ENCODE data around the gene GNAI1. TPM values are rescaled to one million over a fixed set of nuclear protein-coding genes. Genes with fewer than 3 reads are reported as not detected.

The GNAI1 gene
- total RNA-seq, 2 donors from 2014 or later, result 9.2 to 11.5 TPM

GRCh38 chr7:80189638-80190037 is 55.0 kb downstream of the GNAI1 start:
- TF ChIP-seq CTCF (IDR thresholded peaks at IDR 0.05), result no peak
- Histone ChIP-seq H3K36me3 (no peaks in the 10 kb centered on the region), H3K4me1 (no peaks in the 10 kb centered on the region), H3K27me3 (no peaks in the 10 kb centered on the region), H3K4me3 (no peak overlapping the region), H3K27ac (no peak overlapping the region), H3K9me3 (no peaks in the 10 kb centered on the region)
- no peak for DNase-seq (ENCODE audit: low spot score)

GRCh38 chr7:80197627-80198026 is 63.0 kb downstream of the GNAI1 start:
- Histone ChIP-seq H3K27ac (no peak overlapping the region), H3K4me3 (no peak overlapping the region), H3K36me3 (no peaks in the 10 kb centered on the region), H3K9me3 (no peaks in the 10 kb centered on the region), H3K4me1 (no peaks in the 10 kb centered on the region), H3K27me3 (no peaks in the 10 kb centered on the region)
- DNase-seq (ENCODE audit: low spot score), result no peak
- TF ChIP-seq CTCF (IDR thresholded peaks at IDR 0.05), result no peak

GRCh38 chr7:80199051-80199450 is 64.4 kb downstream of the GNAI1 start:
- H3K4me1 ChIP-seq, result no peaks in the 10 kb centered on the region
- no peak overlapping the region for H3K27ac ChIP-seq
- TF ChIP-seq CTCF (IDR thresholded peaks at IDR 0.05), result no peak
- no peak overlapping the region for H3K4me3 ChIP-seq
- H3K9me3 ChIP-seq, result no peaks in the 10 kb centered on the region
- no peak for DNase-seq (ENCODE audit: low spot score)
- H3K36me3 ChIP-seq, result no peaks in the 10 kb centered on the region
- no peaks in the 10 kb centered on the region for H3K27me3 ChIP-seq

GRCh38 chr7:80204454-80204853 is 69.8 kb downstream of the GNAI1 start:
- TF ChIP-seq CTCF (IDR thresholded peaks at IDR 0.05), result no peak
- Histone ChIP-seq H3K4me3 (no peak overlapping the region), H3K9me3 (no peaks in the 10 kb centered on the region), H3K27ac (no peak overlapping the region), H3K36me3 (no peaks in the 10 kb centered on the region), H3K27me3 (no peaks in the 10 kb centered on the region), H3K4me1 (no peaks in the 10 kb centered on the region)
- no peak for DNase-seq (ENCODE audit: low spot score)

- no peak overlapping the region for H3K27ac ChIP-seq
- H3K4me1 ChIP-seq, result no peaks in the 10 kb centered on the region
- no peaks in the 10 kb centered on the region for H3K36me3 ChIP-seq
- H3K4me3 ChIP-seq, result no peak overlapping the region
- TF ChIP-seq CTCF (IDR thresholded peaks at IDR 0.05), result no peak
- no peaks in the 10 kb centered on the region for H3K27me3 ChIP-seq
- no peak for DNase-seq (ENCODE audit: low spot score)
- H3K9me3 ChIP-seq, result no peaks in the 10 kb centered on the region
Observed at GRCh38 chr7:80204919-80205318, 70.3 kb downstream of the GNAI1 start.

- no peak overlapping the region for H3K27ac ChIP-seq
- no peak for TF ChIP-seq CTCF (IDR thresholded peaks at IDR 0.05)
- H3K4me3 ChIP-seq, result no peak overlapping the region
- no peaks in the 10 kb centered on the region for H3K9me3 ChIP-seq
- H3K36me3 ChIP-seq, result peaks cover 3% of the 10 kb centered on the region
- no peak for DNase-seq (ENCODE audit: low spot score)
- H3K27me3 ChIP-seq, result no peaks in the 10 kb centered on the region
- no peaks in the 10 kb centered on the region for H3K4me1 ChIP-seq
Observed at GRCh38 chr7:80206763-80207162, 72.1 kb downstream of the GNAI1 start.

All from right atrium auricular region (tissue), 2 donors.